NCI-H1436 treated with DMSO at 0.1 percent for 48 hours (cell line): ENCODE measurements around the gene SYNPO.

ENCODE experiments used
- DNase-seq: peaks from one replicate; lab custom pipeline; 2025; lab: John Stamatoyannopoulos, UW

SYNPO gene

GRCh38 chr5:150642567-150642927 is 2.1 kb downstream of the SYNPO start:
- no peak for DNase-seq

- DNase-seq, result no peak
Measured at GRCh38 chr5:150642991-150643710, 2.7 kb downstream of the SYNPO start.

- no peak for DNase-seq
Measured at GRCh38 chr5:150644058-150644457, 3.6 kb downstream of the SYNPO start.

- no peak for DNase-seq
Measured at GRCh38 chr5:150644514-150644913, 4.1 kb downstream of the SYNPO start.

- DNase-seq, result no peak
Measured at GRCh38 chr5:150645070-150645700, 4.7 kb downstream of the SYNPO start.

GRCh38 chr5:150647275-150648251 is 7.1 kb downstream of the SYNPO start:
- DNase-seq, result no peak

- no peak for DNase-seq
Measured at GRCh38 chr5:150648294-150649107, 8.0 kb downstream of the SYNPO start.

GRCh38 chr5:150649108-150650020 is 8.9 kb downstream of the SYNPO start:
- DNase-seq, result no peak

GRCh38 chr5:150650021-150651006 is 9.9 kb downstream of the SYNPO start:
- no peak for DNase-seq

GRCh38 chr5:150651382-150651781 is 10.9 kb downstream of the SYNPO start:
- no peak for DNase-seq

GRCh38 chr5:150651924-150652671 is 11.6 kb downstream of the SYNPO start:
- DNase-seq, result no peak

- no peak for DNase-seq
Measured at GRCh38 chr5:150653145-150653761, 12.8 kb downstream of the SYNPO start.

GRCh38 chr5:150653762-150654556 is 13.5 kb downstream of the SYNPO start:
- DNase-seq, result no peak

GRCh38 chr5:150655221-150655620 is 14.8 kb downstream of the SYNPO start:
- DNase-seq, result no peak

GRCh38 chr5:150656191-150657132 is 16.0 kb downstream of the SYNPO start:
- DNase-seq, result no peak

GRCh38 chr5:150658121-150658520 is 17.7 kb downstream of the SYNPO start:
- DNase-seq, result no peak
